HG03354 (cell line): ENCODE data around the gene ABHD2.
A peak's percentile ranks its signal among the peaks of the same experiment; 100 is the strongest.
"Not testable (repeated sequence)": the region's sequence is repeated elsewhere in the genome, so short reads cannot be mapped to it uniquely, and the experiment has no call there.

Experiments
- ATAC-seq: cut with Tn5 transposase; IDR thresholded peaks from one replicate; pipeline ENCODE4 v1.9.1; 2021; ENCODE audit warnings: mild to moderate bottlenecking; ENCODE audit not compliant: unreplicated experiment, poor library complexity, severe bottlenecking

The ABHD2 gene

DNA sequence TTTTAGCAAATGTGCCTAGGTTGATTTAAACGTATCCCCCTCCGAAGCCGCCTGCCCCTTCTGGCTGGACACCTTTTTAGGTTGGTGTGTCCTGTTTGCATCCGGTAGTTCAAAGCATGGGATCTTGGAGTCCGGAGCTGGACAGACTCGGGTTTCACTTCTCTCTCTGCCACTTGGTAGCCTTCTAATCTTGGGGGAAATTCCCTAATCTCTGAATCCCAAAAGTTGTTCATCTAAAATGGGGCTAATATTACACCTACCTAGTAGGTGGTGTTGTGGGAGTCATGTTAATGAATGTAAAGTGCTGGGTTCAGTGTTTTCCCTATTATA lies 156.3 kb downstream of the ABHD2 start:
- peak; percentile 26 for ATAC-seq

GRCh38 chr15:89247446-89247845 lies 159.2 kb downstream of the ABHD2 start:
- ATAC-seq = no peak

GRCh38 chr15:89248584-89248983 lies 160.3 kb downstream of the ABHD2 start:
- ATAC-seq = no peak

DNA sequence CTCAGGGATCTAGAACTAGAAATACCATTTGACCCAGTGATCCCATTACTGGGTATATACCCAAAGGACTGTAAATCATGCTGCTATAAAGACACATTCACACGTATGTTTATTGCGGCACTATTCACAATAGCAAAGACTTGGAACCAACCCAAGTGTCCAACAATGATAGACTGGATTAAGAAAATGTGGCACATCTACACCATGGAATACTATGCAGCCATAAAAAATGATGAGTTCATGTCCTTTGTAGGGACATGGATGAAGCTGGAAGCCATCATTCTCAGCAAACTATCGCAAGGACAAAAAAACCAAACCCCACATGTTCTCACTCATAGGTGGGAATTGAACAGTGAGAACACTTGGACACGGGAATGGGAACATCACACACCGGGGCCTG lies 161.9 kb downstream of the ABHD2 start:
- ATAC-seq = not testable (repeated sequence)
